ENCODE data around the gene RNF130. TPM values are rescaled to one million over a fixed set of nuclear protein-coding genes. Genes with fewer than 3 reads are reported as not detected.

Gene RNF130
- total RNA-seq, 1 experiment from 2014 or later: 58.5 TPM

DNA sequence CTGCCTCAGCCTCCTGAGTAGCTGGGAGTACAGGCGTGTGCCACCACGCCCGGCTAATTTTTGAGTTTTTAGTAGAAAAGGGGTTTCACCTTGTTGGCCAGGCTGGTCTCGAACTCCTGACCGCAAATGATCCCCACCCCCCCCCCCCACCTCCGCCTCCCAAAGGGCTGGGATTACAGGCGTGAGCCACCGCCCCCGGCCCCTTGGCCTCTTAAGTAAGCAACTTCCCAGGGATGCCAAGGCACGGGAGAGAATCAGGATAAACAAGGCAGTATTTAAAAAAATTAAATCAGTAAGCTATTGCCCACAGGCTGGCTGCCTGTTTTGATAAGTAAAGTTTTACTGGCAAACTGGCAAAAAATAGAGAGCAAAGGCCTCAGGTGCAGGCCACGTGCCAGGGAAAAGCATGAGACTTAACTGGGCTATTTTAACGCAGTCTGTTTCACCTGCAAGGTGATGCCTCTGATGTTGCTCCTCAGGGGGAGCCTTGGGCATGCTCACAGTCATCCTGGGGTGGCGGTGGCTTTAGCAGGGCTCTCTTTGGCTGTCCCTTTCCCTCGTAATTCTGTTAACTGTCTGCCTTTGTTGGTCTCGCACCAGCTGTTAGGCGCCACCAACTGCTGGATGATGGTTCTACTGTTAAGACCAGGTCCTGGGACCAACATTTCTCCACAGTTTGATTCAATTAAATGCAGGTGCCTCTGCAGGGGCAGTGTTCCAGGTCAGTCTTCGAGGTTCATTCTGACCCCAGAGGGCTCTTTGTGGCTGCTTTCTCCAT, 19.4 kb upstream of the RNF130 start:
- H3K9me3 Mint-ChIP-seq: peaks cover 5% of the 10 kb centered on the region; the same call in 1 of the 2 replicates
- TF ChIP-seq FOXK1 (CRISPR knock-in tag; IDR thresholded peaks at IDR 0.05) (no peak), SP1 (CRISPR knock-in tag; conservative IDR thresholded peaks at IDR 0.05) (peak; percentile 46; the same call in 1 of the 2 replicates), TP53 (CRISPR knock-in tag; IDR thresholded peaks at IDR 0.05) (no peak), ZNF423 (CRISPR knock-in tag; IDR thresholded peaks at IDR 0.05) (no peak), FOXP1 (CRISPR knock-in tag; IDR thresholded peaks at IDR 0.05; ENCODE audit: borderline replicate concordance) (0 out of 2 replicates have a peak, but pooled peaks have one; percentile 16), NFE2L1 (CRISPR knock-in tag; IDR thresholded peaks at IDR 0.05) (peak; percentile 54; the same call in 1 of the 2 replicates)
- TF ChIP-seq, protein P1, sequence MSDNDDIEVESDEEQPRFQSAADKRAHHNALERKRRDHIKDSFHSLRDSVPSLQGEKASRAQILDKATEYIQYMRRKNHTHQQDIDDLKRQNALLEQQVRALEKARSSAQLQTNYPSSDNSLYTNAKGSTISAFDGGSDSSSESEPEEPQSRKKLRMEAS (CRISPR knock-in tag; IDR thresholded peaks at IDR 0.05): peak; percentile 19; the same call in 1 of the 2 replicates
- TF ChIP-seq, protein P2, sequence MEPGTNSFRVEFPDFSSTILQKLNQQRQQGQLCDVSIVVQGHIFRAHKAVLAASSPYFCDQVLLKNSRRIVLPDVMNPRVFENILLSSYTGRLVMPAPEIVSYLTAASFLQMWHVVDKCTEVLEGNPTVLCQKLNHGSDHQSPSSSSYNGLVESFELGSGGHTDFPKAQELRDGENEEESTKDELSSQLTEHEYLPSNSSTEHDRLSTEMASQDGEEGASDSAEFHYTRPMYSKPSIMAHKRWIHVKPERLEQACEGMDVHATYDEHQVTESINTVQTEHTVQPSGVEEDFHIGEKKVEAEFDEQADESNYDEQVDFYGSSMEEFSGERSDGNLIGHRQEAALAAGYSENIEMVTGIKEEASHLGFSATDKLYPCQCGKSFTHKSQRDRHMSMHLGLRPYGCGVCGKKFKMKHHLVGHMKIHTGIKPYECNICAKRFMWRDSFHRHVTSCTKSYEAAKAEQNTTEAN (CRISPR knock-in tag; IDR thresholded peaks at IDR 0.05): 0 out of 2 replicates have a peak, but pooled peaks have one; percentile 3
- TF ChIP-seq, protein P3, sequence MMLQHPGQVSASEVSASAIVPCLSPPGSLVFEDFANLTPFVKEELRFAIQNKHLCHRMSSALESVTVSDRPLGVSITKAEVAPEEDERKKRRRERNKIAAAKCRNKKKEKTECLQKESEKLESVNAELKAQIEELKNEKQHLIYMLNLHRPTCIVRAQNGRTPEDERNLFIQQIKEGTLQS (CRISPR knock-in tag; conservative IDR thresholded peaks at IDR 0.05): no peak
- H3K36me3 Mint-ChIP-seq: no peaks in the 10 kb centered on the region
- no peaks in the 10 kb centered on the region; the same call in 1 of the 2 replicates for H3K27me3 Mint-ChIP-seq (ENCODE audit: low read depth)
- peak; percentile 67 for DNase-seq (ENCODE audit: low spot score)
- peak overlapping the region; percentile 38 for H3K4me3 Mint-ChIP-seq
- peak; percentile 69 for ATAC-seq
- POLR2A ChIA-PET: interaction anchor here (1.3 kb wide), 1 partner anchor 20 kb away, joined by 4 read pairs; no protein-coding TSS in a partner anchor
- H3K4me1 Mint-ChIP-seq: peaks cover 34% of the 10 kb centered on the region
- CTCF ChIA-PET: interaction anchor here (0.6 to 2.1 kb wide), 27 partner anchors 9 to 468 kb away, joined by 3 to 10 read pairs (median 4); partner anchors contain the start of genes HNRNPH1 and TBC1D9B
- peak overlapping the region; percentile 72 for H3K27ac Mint-ChIP-seq

GRCh38 chr5:180090098-180090768, 18.7 kb upstream of the RNF130 start:
- DNase-seq (ENCODE audit: low spot score) (peak; percentile 87), ATAC-seq (peak; percentile 85)
- CTCF ChIA-PET: interaction anchor here (0.6 to 2.1 kb wide), 28 partner anchors 9 to 1874 kb away, joined by 3 to 10 read pairs (median 4); partner anchors contain the start of gene HNRNPH1
- POLR2A ChIA-PET: interaction anchor here (0.6 to 1.3 kb wide), 6 partner anchors 19 to 1099 kb away, joined by 3 to 5 read pairs (median 4); no protein-coding TSS in a partner anchor
- Mint-ChIP-seq H3K4me3 (peak overlapping the region; percentile 68), H3K27ac (peak overlapping the region; percentile 84), H3K36me3 (no peaks in the 10 kb centered on the region), H3K9me3 (peaks cover 3% of the 10 kb centered on the region; the same call in 1 of the 2 replicates), H3K4me1 (peaks cover 40% of the 10 kb centered on the region), H3K27me3 (ENCODE audit: low read depth) (no peaks in the 10 kb centered on the region; the same call in 1 of the 2 replicates)
- TF ChIP-seq EMX1 (CRISPR knock-in tag; IDR thresholded peaks at IDR 0.05): 0 out of 2 replicates have a peak, but pooled peaks have one; percentile 27
- TF ChIP-seq, protein P4, sequence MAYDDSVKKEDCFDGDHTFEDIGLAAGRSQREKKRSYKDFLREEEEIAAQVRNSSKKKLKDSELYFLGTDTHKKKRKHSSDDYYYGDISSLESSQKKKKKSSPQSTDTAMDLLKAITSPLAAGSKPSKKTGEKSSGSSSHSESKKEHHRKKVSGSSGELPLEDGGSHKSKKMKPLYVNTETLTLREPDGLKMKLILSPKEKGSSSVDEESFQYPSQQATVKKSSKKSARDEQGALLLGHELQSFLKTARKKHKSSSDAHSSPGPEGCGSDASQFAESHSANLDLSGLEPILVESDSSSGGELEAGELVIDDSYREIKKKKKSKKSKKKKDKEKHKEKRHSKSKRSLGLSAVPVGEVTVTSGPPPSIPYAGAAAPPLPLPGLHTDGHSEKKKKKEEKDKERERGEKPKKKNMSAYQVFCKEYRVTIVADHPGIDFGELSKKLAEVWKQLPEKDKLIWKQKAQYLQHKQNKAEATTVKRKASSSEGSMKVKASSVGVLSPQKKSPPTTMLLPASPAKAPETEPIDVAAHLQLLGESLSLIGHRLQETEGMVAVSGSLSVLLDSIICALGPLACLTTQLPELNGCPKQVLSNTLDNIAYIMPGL (CRISPR knock-in tag; IDR thresholded peaks at IDR 0.05): peak; percentile 78
- TF ChIP-seq, protein P5, sequence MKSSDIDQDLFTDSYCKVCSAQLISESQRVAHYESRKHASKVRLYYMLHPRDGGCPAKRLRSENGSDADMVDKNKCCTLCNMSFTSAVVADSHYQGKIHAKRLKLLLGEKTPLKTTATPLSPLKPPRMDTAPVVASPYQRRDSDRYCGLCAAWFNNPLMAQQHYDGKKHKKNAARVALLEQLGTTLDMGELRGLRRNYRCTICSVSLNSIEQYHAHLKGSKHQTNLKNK (CRISPR knock-in tag; IDR thresholded peaks at IDR 0.05): no peak
- peak; percentile 72 for TF ChIP-seq SP1 (CRISPR knock-in tag; conservative IDR thresholded peaks at IDR 0.05)
- TF ChIP-seq NR1H2 (CRISPR knock-in tag; IDR thresholded peaks at IDR 0.05): no peak
- TF ChIP-seq, protein P1 (CRISPR knock-in tag; IDR thresholded peaks at IDR 0.05): peak; percentile 52; the same call in 1 of the 2 replicates
- no peak for TF ChIP-seq GTF2I (CRISPR knock-in tag; conservative IDR thresholded peaks at IDR 0.05)
- TF ChIP-seq, protein P6, sequence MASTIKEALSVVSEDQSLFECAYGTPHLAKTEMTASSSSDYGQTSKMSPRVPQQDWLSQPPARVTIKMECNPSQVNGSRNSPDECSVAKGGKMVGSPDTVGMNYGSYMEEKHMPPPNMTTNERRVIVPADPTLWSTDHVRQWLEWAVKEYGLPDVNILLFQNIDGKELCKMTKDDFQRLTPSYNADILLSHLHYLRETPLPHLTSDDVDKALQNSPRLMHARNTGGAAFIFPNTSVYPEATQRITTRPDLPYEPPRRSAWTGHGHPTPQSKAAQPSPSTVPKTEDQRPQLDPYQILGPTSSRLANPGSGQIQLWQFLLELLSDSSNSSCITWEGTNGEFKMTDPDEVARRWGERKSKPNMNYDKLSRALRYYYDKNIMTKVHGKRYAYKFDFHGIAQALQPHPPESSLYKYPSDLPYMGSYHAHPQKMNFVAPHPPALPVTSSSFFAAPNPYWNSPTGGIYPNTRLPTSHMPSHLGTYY (CRISPR knock-in tag; IDR thresholded peaks at IDR 0.05): peak; percentile 66; the same call in 1 of the 2 replicates
- TF ChIP-seq USF2 (CRISPR knock-in tag; IDR thresholded peaks at IDR 0.05): peak; percentile 35; the same call in 1 of the 2 replicates
- TF ChIP-seq TEAD1 (CRISPR knock-in tag; IDR thresholded peaks at IDR 0.05): peak; percentile 35; the same call in 1 of the 2 replicates
- TF ChIP-seq, protein P7, sequence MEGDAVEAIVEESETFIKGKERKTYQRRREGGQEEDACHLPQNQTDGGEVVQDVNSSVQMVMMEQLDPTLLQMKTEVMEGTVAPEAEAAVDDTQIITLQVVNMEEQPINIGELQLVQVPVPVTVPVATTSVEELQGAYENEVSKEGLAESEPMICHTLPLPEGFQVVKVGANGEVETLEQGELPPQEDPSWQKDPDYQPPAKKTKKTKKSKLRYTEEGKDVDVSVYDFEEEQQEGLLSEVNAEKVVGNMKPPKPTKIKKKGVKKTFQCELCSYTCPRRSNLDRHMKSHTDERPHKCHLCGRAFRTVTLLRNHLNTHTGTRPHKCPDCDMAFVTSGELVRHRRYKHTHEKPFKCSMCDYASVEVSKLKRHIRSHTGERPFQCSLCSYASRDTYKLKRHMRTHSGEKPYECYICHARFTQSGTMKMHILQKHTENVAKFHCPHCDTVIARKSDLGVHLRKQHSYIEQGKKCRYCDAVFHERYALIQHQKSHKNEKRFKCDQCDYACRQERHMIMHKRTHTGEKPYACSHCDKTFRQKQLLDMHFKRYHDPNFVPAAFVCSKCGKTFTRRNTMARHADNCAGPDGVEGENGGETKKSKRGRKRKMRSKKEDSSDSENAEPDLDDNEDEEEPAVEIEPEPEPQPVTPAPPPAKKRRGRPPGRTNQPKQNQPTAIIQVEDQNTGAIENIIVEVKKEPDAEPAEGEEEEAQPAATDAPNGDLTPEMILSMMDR (IDR thresholded peaks at IDR 0.05): peak; percentile 97
- peak; percentile 78 for TF ChIP-seq ZNF263 (CRISPR knock-in tag; IDR thresholded peaks at IDR 0.05; ENCODE audit: low read depth)
